Measurements from ENCODE around the gene CIDEB.
A peak's percentile ranks its signal among the peaks of the same experiment; 100 is the strongest.

Gene CIDEB

DNA sequence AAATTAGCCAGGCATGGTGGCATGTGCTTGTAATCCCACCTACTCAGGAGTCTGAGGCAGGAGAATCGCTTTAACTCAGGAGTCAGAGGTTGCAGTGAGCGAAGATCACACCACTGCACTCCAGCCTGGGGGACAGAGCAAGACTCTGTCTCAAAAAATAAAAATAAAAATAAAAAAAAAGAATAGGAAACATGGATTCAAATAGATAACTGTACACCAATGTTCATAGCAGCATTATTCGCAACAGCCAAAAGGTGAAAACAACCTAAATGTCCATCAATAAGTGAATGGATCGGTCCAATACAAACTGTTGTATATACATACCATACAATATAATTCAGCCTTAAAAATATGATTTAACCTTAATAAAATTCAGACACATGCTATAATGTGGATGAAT is 35.1 kb upstream of the CIDEB start:
- H3K36me3 ChIP-seq (ENCODE audit: control insufficient read depth, insufficient read depth, low read length), result no peaks in the 10 kb centered on the region; the same call in 1 of the 2 replicates
- no peaks in the 10 kb centered on the region for H3K27me3 ChIP-seq (replicated peaks; ENCODE audit: control insufficient read depth, insufficient read depth, low read length)
- TF ChIP-seq, protein P1, sequence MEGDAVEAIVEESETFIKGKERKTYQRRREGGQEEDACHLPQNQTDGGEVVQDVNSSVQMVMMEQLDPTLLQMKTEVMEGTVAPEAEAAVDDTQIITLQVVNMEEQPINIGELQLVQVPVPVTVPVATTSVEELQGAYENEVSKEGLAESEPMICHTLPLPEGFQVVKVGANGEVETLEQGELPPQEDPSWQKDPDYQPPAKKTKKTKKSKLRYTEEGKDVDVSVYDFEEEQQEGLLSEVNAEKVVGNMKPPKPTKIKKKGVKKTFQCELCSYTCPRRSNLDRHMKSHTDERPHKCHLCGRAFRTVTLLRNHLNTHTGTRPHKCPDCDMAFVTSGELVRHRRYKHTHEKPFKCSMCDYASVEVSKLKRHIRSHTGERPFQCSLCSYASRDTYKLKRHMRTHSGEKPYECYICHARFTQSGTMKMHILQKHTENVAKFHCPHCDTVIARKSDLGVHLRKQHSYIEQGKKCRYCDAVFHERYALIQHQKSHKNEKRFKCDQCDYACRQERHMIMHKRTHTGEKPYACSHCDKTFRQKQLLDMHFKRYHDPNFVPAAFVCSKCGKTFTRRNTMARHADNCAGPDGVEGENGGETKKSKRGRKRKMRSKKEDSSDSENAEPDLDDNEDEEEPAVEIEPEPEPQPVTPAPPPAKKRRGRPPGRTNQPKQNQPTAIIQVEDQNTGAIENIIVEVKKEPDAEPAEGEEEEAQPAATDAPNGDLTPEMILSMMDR (IDR thresholded peaks at IDR 0.05; ENCODE audit: insufficient read depth, low read length, poor library complexity, severe bottlenecking), result no peak
- DNase-seq (ENCODE audit: extremely low read depth, insufficient read length), result no peak
- H3K4me3 ChIP-seq (replicated peaks; ENCODE audit: low read depth, low read length), result no peak overlapping the region

DNA sequence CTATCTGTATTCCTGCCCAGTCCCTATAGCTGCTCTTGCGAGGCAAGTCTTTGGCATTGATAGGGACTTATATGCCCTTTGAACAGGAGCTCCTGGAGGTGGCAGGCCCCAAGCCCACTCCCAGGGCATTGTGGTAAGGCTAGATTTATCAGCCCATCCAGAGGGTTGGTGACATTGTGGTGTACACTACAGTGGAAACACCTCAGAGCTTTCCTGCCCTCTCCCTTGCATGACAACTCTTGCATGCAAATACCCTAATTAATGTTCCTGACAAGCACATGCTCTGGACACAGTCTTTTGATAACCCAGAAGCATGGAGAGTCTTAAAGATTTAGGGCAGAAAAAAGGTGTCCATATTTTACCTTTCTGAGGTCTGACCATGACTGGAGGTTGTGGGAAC is 32.8 kb upstream of the CIDEB start:
- no peak for DNase-seq (ENCODE audit: extremely low read depth, insufficient read length)
- H3K27me3 ChIP-seq (replicated peaks; ENCODE audit: control insufficient read depth, insufficient read depth, low read length), result no peaks in the 10 kb centered on the region
- no peak overlapping the region for H3K4me3 ChIP-seq (replicated peaks; ENCODE audit: low read depth, low read length)
- TF ChIP-seq, protein P1 (IDR thresholded peaks at IDR 0.05; ENCODE audit: insufficient read depth, low read length, poor library complexity, severe bottlenecking), result no peak
- H3K36me3 ChIP-seq (ENCODE audit: control insufficient read depth, insufficient read depth, low read length), result no peaks in the 10 kb centered on the region; the same call in none of the 2 replicates

DNA sequence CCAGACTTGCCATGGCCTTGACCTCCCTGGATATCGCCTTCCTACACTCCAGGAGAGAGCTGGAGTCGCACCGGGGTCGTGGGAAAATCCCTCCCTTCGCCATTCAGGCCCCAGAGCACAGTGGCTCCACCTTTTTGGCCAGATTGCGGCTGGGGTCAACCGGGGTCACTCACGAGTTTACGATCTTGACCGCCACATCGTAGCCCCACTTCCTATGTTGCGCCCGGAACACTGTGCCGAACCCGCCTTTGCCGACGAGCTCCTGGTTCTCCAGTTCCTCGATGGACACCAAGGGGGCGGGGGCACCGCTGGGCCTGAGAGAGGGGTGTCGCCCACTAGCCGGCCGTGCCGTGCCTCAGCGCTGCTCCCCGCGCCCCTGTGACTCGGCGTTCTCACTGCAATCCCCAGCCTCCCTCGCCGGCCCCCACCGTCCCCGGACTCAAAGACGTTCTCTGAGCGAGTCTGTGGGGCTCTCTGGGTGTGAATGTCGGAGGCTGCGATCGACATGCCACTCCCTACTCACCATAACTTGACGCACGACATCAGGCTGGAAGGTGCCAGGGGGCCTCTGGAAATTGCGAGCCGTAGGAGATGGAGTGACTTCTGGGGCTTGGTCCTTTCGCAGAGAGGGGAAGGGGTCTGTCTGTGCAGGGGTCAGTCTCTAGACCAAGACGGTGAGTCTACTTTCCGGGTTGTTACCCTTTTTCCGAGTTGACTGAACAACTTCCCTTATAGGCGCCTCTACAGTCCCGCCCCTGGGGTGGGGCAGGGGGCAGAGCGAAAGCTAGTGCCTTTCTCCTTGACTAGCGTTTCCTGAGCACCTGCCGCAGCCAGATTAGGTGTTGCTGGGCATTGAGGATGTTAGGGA is 31.7 kb upstream of the CIDEB start, which contains the start of gene RIPK3:
TSS of gene RIPK3 (minus strand) at position 708 of the 868 bp plus-strand sequence. CDS start at position 543, 165 bp downstream.
- peak; percentile 66 for DNase-seq (ENCODE audit: extremely low read depth, insufficient read length)
- TF ChIP-seq, protein P1 (IDR thresholded peaks at IDR 0.05; ENCODE audit: insufficient read depth, low read length, poor library complexity, severe bottlenecking), result no peak
- no peaks in the 10 kb centered on the region for H3K27me3 ChIP-seq (replicated peaks; ENCODE audit: control insufficient read depth, insufficient read depth, low read length)

DNA sequence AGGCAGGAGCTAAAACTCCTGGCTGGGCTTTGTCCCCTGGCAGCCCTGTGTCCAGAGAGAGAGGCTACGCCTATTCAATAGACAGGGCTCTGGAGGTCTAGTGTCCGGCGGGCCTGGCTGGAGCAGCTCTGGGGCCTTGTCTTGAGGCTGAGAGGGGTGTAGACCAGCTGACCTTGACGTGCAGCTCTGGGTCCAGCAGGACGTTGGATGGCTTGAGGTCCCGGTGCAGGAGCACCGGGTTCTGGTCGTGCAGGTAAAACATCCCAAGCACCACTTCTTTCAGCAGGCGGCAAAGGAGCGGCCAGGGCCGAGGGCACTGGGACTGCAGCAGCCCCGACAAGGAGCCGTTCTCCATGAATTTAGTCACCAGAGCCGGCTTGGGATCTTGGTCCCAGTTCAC is 31.1 kb upstream of the CIDEB start:
- Histone ChIP-seq H3K36me3 (ENCODE audit: control insufficient read depth, insufficient read depth, low read length) (no peaks in the 10 kb centered on the region; the same call in none of the 2 replicates), H3K27me3 (replicated peaks; ENCODE audit: control insufficient read depth, insufficient read depth, low read length) (no peaks in the 10 kb centered on the region), H3K4me3 (replicated peaks; ENCODE audit: low read depth, low read length) (peak overlapping the region; percentile 84)
- DNase-seq (ENCODE audit: extremely low read depth, insufficient read length), result no peak
- TF ChIP-seq, protein P1 (IDR thresholded peaks at IDR 0.05; ENCODE audit: insufficient read depth, low read length, poor library complexity, severe bottlenecking), result no peak

More for the DNA sequence above, 31.7 kb upstream of the CIDEB start, which contains the start of gene RIPK3:
- no peaks in the 10 kb centered on the region; the same call in none of the 2 replicates for H3K36me3 ChIP-seq (ENCODE audit: control insufficient read depth, insufficient read depth, low read length)
- H3K4me3 ChIP-seq (replicated peaks; ENCODE audit: low read depth, low read length), result peak within 1 kb of the TSS; percentile 84

DNA sequence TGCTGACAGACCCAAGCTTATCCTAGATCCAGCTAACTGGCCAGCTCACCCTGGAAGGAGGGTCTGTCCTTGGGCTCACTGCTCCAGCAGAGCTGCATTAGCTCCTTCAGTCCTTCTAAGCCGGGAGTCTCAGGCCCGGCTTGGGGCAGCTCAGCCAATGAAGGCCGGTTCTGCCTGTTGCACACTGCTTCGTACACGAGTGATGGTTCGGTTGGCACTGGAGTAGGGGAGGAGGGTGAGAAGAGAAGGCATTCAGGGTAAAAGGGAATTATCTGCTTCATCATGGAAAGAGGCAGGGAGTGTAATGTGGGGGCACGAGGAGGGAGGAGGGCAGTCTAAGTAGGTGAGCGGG is 30.0 kb upstream of the CIDEB start:
- Histone ChIP-seq H3K4me3 (replicated peaks; ENCODE audit: low read depth, low read length) (no peak overlapping the region), H3K27me3 (replicated peaks; ENCODE audit: control insufficient read depth, insufficient read depth, low read length) (no peaks in the 10 kb centered on the region; the same call in 1 of the 2 replicates), H3K36me3 (ENCODE audit: control insufficient read depth, insufficient read depth, low read length) (no peaks in the 10 kb centered on the region; the same call in none of the 2 replicates)
- DNase-seq (ENCODE audit: extremely low read depth, insufficient read length), result no peak
- TF ChIP-seq, protein P1 (IDR thresholded peaks at IDR 0.05; ENCODE audit: insufficient read depth, low read length, poor library complexity, severe bottlenecking), result no peak

Measured in GM06990 (cell line).